Neural progenitor cell (in vitro differentiated cells): ENCODE data around the gene CHMP4B.

Experiments used
- CTCF ChIP-seq: fragments of 200-600 bp; sonication (generic); IDR thresholded peaks from 2 replicates; pipeline ENCODE4 v1.5.1; 2017; ENCODE audit warnings: antibody characterized with exemption, mild to moderate bottlenecking
- EZH2 ChIP-seq: fragments of 200-600 bp; sonication (generic); IDR thresholded peaks from 2 replicates; pipeline ENCODE4 v1.6.1; 2017; ENCODE audit warnings: antibody characterized with exemption, mild to moderate bottlenecking, moderate library complexity
- EZH2phosphoT487 ChIP-seq: fragments of 200-600 bp; sonication (generic); IDR thresholded peaks from 2 replicates; pipeline ENCODE4 v1.6.1; 2017; ENCODE audit warnings: antibody characterized with exemption

DNA sequence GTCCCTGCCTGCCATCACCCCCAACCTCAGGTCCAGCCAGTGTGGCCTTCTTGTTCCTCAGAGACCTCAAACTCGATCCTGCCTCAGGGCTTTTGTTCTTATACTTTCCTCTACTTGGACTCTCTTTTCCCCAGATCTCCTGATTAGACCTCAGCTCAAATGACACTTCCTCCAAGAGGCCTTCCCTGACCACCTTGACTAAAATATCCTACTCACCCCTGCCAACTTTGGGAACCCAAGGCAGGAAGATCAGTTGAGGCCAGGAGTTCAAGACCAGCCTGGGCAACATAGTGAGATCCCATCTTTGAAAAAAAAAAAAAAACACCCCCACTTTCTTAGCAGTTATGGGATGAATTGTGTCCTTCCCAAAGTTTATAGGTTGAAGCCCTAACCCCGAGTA, 73.5 kb downstream of the CHMP4B start:
- TF ChIP-seq CTCF (no peak), EZH2 (no peak), EZH2phosphoT487 (no peak)
